PC-3 (cell line): Measurements from ENCODE around the gene ARHGAP26.

Source experiments
- EZH2 ChIP-seq: fragments of 300-600 bp; sonication (generic); IDR thresholded peaks from one replicate; pipeline ENCODE4 v1.6.1; 2017; ENCODE audit warnings: antibody characterized with exemption, mild to moderate bottlenecking, low read length; ENCODE audit not compliant: unreplicated experiment
- EZH2phosphoT487 ChIP-seq: fragments of 300-600 bp; sonication (generic); IDR thresholded peaks from 2 replicates; pipeline ENCODE4 v1.6.1; 2018; ENCODE audit warnings: mild to moderate bottlenecking, antibody characterized with exemption, low read length, borderline replicate concordance
- TF ChIP-seq, protein P1 (sequence below): fragments of 300-600 bp; sonication (generic); conservative IDR thresholded peaks from 2 replicates; pipeline ENCODE4 v1.5.1; 2017; ENCODE audit warnings: antibody characterized with exemption, low read depth, mild to moderate bottlenecking, low read length

DNA sequence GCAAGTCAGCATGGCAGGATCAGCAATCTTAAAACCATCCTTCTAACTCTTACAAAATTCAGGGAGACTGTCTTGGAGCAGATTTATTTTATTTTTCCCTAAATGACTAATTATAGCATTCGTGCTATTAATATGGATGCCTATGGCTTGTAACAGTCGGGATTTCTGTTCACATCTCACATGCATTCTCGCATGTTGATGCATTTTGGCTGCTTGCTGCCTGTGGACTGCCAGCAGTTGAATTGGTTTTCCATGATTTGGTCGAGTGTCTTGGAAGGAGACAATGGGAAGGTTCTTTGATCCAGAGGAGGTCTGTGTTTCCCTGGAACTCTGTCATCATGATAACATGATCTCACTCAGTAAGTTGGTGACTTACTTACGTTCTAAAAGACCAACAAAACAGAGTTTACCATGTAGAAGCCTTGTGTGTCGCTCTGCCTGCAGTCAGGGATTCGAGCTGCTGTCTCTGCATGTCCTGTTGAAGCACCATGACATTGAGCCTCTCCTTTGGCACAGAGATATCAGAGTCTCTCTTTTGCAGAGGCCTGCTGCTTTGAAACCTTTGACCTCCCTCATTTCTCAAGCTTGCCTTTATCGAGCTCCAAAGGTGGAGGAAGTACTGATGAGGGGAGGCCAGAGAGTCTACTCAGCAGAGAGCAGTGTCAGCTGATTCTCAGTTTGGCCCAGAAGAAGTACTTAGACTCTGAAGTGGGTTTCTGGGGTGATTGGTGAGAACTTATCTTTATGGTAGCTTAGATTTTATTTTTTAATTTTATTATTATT, 82.4 kb downstream of the ARHGAP26 start:
- TF ChIP-seq, protein P1, sequence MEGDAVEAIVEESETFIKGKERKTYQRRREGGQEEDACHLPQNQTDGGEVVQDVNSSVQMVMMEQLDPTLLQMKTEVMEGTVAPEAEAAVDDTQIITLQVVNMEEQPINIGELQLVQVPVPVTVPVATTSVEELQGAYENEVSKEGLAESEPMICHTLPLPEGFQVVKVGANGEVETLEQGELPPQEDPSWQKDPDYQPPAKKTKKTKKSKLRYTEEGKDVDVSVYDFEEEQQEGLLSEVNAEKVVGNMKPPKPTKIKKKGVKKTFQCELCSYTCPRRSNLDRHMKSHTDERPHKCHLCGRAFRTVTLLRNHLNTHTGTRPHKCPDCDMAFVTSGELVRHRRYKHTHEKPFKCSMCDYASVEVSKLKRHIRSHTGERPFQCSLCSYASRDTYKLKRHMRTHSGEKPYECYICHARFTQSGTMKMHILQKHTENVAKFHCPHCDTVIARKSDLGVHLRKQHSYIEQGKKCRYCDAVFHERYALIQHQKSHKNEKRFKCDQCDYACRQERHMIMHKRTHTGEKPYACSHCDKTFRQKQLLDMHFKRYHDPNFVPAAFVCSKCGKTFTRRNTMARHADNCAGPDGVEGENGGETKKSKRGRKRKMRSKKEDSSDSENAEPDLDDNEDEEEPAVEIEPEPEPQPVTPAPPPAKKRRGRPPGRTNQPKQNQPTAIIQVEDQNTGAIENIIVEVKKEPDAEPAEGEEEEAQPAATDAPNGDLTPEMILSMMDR, result no peak
- TF ChIP-seq EZH2phosphoT487, result no peak
- no peak for TF ChIP-seq EZH2
